NOMO-1 treated with dmso at 0.1 percent for 144 hours (cell line): ENCODE results near the gene ZNF217.
"Not testable (repeated sequence)": the region's sequence is repeated elsewhere in the genome, so short reads cannot be mapped to it uniquely, and the experiment has no call there.

Source experiments
- DNase-seq: peaks from one replicate; lab custom pipeline; 2025; ENCODE audit not compliant: unreplicated experiment; lab: John Stamatoyannopoulos, UW

The ZNF217 gene

GRCh38 chr20:53622247-53623133 is 28.9 kb upstream of the ZNF217 start:
- no peak for DNase-seq

GRCh38 chr20:53621482-53622246 is 28.0 kb upstream of the ZNF217 start:
- no peak for DNase-seq

- not testable (repeated sequence) for DNase-seq
Measured at GRCh38 chr20:53618490-53619000, 24.9 kb upstream of the ZNF217 start.

- DNase-seq: no peak
Measured at GRCh38 chr20:53617791-53618489, 24.3 kb upstream of the ZNF217 start.

- not testable (repeated sequence) for DNase-seq
Measured at GRCh38 chr20:53616489-53616888, 22.9 kb upstream of the ZNF217 start.

- DNase-seq: no peak
Measured at GRCh38 chr20:53613748-53614147, 20.1 kb upstream of the ZNF217 start.

GRCh38 chr20:53612289-53612688 is 18.6 kb upstream of the ZNF217 start:
- DNase-seq: not testable (repeated sequence)

- DNase-seq: no peak
Measured at GRCh38 chr20:53611449-53611894, 17.8 kb upstream of the ZNF217 start.

GRCh38 chr20:53609491-53610445 is 16.1 kb upstream of the ZNF217 start:
- peak; percentile 44 for DNase-seq

GRCh38 chr20:53608456-53609452 is 15.1 kb upstream of the ZNF217 start:
- no peak for DNase-seq

- DNase-seq: no peak
Measured at GRCh38 chr20:53608071-53608455, 14.4 kb upstream of the ZNF217 start.

GRCh38 chr20:53606364-53606985 is 12.8 kb upstream of the ZNF217 start:
- DNase-seq: no peak

- DNase-seq: not testable (repeated sequence)
Measured at GRCh38 chr20:53605401-53605800, 11.8 kb upstream of the ZNF217 start.

- DNase-seq: not testable (repeated sequence)
Measured at GRCh38 chr20:53604846-53605245, 11.2 kb upstream of the ZNF217 start.

GRCh38 chr20:53602661-53603060 is 9.0 kb upstream of the ZNF217 start:
- no peak for DNase-seq

GRCh38 chr20:53599910-53600632 is 6.4 kb upstream of the ZNF217 start:
- DNase-seq: no peak

GRCh38 chr20:53599378-53599777 is 5.7 kb upstream of the ZNF217 start:
- DNase-seq: no peak

- DNase-seq: no peak
Measured at GRCh38 chr20:53599044-53599362, 5.4 kb upstream of the ZNF217 start.
